Measurements from ENCODE around the gene KRTAP20-4.

GRCh38 chr21:30646904-30647414 lies 26.5 kb downstream of the KRTAP20-4 start:
- TF ChIP-seq CTCF (IDR thresholded peaks at IDR 0.05): no peak
- TF ChIP-seq POLR2A (IDR thresholded peaks at IDR 0.05): no peak

Measured in ovary (tissue), 3 donors.